GM18907 (cell line): Measurements from ENCODE around the gene KRTAP20-4.

Experiments
- ATAC-seq: cut with Tn5 transposase; IDR thresholded peaks from one replicate; pipeline ENCODE4 v1.9.1; 2021; ENCODE audit warnings: mild to moderate bottlenecking, moderate library complexity; ENCODE audit not compliant: unreplicated experiment

KRTAP20-4 gene

DNA sequence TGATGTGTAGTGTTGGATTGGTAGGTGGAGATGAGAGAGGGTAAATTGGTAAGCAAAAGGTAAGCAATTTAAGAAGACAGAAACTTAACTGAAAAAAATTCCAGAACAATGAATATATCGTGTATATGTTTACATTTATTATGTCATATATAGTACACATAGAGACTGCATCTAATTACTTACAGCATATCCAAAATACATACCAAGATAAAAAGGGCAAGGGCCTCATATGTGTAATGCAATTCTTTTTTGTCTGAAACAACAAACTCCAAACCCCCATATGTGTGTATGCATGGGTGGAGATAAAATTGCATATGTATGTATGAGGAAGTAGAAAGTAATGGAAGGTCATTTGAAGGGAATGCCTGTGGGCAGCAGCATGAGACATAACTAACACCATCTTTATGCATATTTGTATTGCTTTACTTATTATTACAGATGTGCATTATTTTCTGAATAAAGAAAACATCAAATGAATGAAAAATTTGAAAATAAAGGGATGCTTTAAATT, 26.5 kb downstream of the KRTAP20-4 start:
- no peak for ATAC-seq

GRCh38 chr21:30652891-30653290, 32.5 kb downstream of the KRTAP20-4 start:
- ATAC-seq, result no peak

GRCh38 chr21:30668776-30669175, 48.3 kb downstream of the KRTAP20-4 start:
- no peak for ATAC-seq
